Measurements from ENCODE around the gene TGFB1. TPM values are rescaled to one million over a fixed set of nuclear protein-coding genes. Genes with fewer than 3 reads are reported as not detected.

The TGFB1 gene
- total RNA-seq, 1 experiment from 2014 or later, result 42.6 TPM

DNA sequence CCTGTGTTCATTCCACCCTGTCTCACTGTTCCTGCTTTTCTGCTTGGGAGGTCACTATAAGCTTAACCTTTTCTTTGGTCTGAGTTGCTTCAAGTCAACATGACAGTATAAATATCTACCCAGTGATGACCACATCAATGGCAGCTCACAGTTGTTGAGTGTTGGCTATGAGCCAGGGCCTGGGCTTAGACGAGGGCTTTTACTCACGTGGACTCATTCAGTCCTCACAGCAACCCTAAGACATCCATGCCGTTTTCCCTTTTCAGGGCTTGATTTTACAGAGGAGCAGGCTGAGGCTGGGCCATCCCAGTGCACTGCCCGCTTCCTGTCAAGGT lies 54.0 kb downstream of the TGFB1 start:
- ATAC-seq (no peak), DNase-seq (ENCODE audit: low read depth, low spot score) (no peak)
- no peaks in the 10 kb centered on the region for H3K9me3 ChIP-seq (ENCODE audit: control insufficient read depth, insufficient read depth, low read depth, low read length)
- BruUV-seq (replicated peaks), result no TSS peak
- ChIA-PET POLR2A (no interaction called here), CTCF (no interaction called here)
- no peak overlapping the region for H3K4me3 ChIP-seq (ENCODE audit: low read depth in 2 of 2, low read length in 2 of 2)
- no peak overlapping the region for H3K27ac ChIP-seq (ENCODE audit: low read length)
- no peaks in the 10 kb centered on the region for H3K4me1 ChIP-seq (ENCODE audit: control insufficient read depth, insufficient read depth, low read length)
- in situ Hi-C loops (cut with HindIII; ENCODE audit: low pct_unique_long_range_greater_than_20kb, low sequenced_read_pairs), result no loop called here
- peaks cover 11% of the 10 kb centered on the region for H3K36me3 ChIP-seq (ENCODE audit: control insufficient read depth, insufficient read depth, low read length)
- no peak for TF ChIP-seq SIN3A (IDR thresholded peaks at IDR 0.05; ENCODE audit: borderline replicate concordance, insufficient read depth, low read depth, low read length)
- no peak for TF ChIP-seq POLR2AphosphoS5 (IDR thresholded peaks at IDR 0.05; ENCODE audit: low read depth, low read length)
- TF ChIP-seq TCF7L2 (IDR thresholded peaks at IDR 0.05; ENCODE audit: low read depth, low read length), result no peak
- TF ChIP-seq, protein P1, sequence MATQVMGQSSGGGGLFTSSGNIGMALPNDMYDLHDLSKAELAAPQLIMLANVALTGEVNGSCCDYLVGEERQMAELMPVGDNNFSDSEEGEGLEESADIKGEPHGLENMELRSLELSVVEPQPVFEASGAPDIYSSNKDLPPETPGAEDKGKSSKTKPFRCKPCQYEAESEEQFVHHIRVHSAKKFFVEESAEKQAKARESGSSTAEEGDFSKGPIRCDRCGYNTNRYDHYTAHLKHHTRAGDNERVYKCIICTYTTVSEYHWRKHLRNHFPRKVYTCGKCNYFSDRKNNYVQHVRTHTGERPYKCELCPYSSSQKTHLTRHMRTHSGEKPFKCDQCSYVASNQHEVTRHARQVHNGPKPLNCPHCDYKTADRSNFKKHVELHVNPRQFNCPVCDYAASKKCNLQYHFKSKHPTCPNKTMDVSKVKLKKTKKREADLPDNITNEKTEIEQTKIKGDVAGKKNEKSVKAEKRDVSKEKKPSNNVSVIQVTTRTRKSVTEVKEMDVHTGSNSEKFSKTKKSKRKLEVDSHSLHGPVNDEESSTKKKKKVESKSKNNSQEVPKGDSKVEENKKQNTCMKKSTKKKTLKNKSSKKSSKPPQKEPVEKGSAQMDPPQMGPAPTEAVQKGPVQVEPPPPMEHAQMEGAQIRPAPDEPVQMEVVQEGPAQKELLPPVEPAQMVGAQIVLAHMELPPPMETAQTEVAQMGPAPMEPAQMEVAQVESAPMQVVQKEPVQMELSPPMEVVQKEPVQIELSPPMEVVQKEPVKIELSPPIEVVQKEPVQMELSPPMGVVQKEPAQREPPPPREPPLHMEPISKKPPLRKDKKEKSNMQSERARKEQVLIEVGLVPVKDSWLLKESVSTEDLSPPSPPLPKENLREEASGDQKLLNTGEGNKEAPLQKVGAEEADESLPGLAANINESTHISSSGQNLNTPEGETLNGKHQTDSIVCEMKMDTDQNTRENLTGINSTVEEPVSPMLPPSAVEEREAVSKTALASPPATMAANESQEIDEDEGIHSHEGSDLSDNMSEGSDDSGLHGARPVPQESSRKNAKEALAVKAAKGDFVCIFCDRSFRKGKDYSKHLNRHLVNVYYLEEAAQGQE (IDR thresholded peaks at IDR 0.05; ENCODE audit: insufficient read depth in 1 of 2, low read depth in 2 of 2, low read length in 1 of 2), result no peak
- TF ChIP-seq, protein P2, sequence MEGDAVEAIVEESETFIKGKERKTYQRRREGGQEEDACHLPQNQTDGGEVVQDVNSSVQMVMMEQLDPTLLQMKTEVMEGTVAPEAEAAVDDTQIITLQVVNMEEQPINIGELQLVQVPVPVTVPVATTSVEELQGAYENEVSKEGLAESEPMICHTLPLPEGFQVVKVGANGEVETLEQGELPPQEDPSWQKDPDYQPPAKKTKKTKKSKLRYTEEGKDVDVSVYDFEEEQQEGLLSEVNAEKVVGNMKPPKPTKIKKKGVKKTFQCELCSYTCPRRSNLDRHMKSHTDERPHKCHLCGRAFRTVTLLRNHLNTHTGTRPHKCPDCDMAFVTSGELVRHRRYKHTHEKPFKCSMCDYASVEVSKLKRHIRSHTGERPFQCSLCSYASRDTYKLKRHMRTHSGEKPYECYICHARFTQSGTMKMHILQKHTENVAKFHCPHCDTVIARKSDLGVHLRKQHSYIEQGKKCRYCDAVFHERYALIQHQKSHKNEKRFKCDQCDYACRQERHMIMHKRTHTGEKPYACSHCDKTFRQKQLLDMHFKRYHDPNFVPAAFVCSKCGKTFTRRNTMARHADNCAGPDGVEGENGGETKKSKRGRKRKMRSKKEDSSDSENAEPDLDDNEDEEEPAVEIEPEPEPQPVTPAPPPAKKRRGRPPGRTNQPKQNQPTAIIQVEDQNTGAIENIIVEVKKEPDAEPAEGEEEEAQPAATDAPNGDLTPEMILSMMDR (IDR thresholded peaks at IDR 0.05), result no peak
- intact Hi-C loops (cut with micrococcal nuclease; ENCODE audit: unreplicated experiment), result no loop called here
- H3K27me3 ChIP-seq (ENCODE audit: control insufficient read depth, insufficient read depth, low read length), result no peaks in the 10 kb centered on the region

DNA sequence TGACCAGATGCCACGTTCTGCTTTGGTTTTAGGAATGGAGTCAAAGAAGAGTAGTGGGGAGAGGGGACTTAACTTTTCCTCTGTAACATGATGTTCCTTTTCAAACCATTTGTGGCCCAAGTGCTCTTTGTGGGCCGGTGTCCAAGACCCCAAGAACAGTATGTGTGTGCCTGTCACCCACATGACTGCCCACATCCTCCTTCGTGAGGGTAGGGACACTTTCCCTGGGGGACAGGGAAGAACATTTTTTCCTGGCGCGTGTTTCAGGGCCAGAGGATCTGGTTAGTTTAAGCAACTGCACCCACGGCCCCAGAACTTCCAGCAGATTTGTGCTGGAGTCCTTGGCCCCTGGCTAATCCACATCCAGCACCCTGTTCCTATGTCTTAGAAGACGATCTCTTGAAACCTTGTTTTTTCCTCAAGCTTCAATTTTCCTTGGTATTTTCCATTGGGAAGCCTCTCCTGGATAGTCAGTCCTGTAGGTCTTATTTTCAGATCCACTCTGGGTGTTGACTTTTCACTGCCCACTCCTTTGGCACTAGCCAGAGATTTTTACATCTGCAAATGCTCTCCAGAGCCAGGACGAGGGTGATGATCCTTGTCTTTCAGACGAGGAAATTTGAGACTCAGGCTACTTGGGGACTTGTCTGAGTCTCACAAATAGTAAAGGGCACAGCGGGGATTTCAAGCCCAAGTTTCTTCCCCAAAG lies 54.5 kb downstream of the TGFB1 start:
- ChIA-PET POLR2A (no interaction called here), CTCF (no interaction called here)
- Histone ChIP-seq H3K9me3 (ENCODE audit: control insufficient read depth, insufficient read depth, low read depth, low read length) (no peaks in the 10 kb centered on the region), H3K4me1 (ENCODE audit: control insufficient read depth, insufficient read depth, low read length) (no peaks in the 10 kb centered on the region), H3K4me3 (ENCODE audit: low read depth in 2 of 2, low read length in 2 of 2) (no peak overlapping the region), H3K27me3 (ENCODE audit: control insufficient read depth, insufficient read depth, low read length) (no peaks in the 10 kb centered on the region), H3K27ac (ENCODE audit: low read length) (no peak overlapping the region), H3K36me3 (ENCODE audit: control insufficient read depth, insufficient read depth, low read length) (peaks cover 11% of the 10 kb centered on the region)
- DNase-seq (ENCODE audit: low read depth, low spot score) (no peak), ATAC-seq (no peak)
- no TSS peak for BruUV-seq (replicated peaks)
- in situ Hi-C loops (cut with HindIII; ENCODE audit: low pct_unique_long_range_greater_than_20kb, low sequenced_read_pairs) (no loop called here), intact Hi-C loops (cut with micrococcal nuclease; ENCODE audit: unreplicated experiment) (no loop called here)
- TF ChIP-seq, protein P2 (IDR thresholded peaks at IDR 0.05), result no peak
- no peak for TF ChIP-seq POLR2AphosphoS5 (IDR thresholded peaks at IDR 0.05; ENCODE audit: low read depth, low read length)
- TF ChIP-seq, protein P1 (IDR thresholded peaks at IDR 0.05; ENCODE audit: insufficient read depth in 1 of 2, low read depth in 2 of 2, low read length in 1 of 2), result no peak
- no peak for TF ChIP-seq TCF7L2 (IDR thresholded peaks at IDR 0.05; ENCODE audit: low read depth, low read length)
- TF ChIP-seq SIN3A (IDR thresholded peaks at IDR 0.05; ENCODE audit: borderline replicate concordance, insufficient read depth, low read depth, low read length), result no peak
